Measurements from ENCODE around the gene DBH.

GRCh38 chr9:133671371-133671770 is 35.2 kb downstream of the DBH start:
- no peak for TF ChIP-seq CTCF (IDR thresholded peaks at IDR 0.05)
- no peak for TF ChIP-seq POLR2AphosphoS5 (IDR thresholded peaks at IDR 0.05)

Data from sigmoid colon (tissue), 4 donors.